Measurements from ENCODE around the gene GPR108.

GPR108 gene

GRCh38 chr19:6705931-6706632 lies 31.3 kb downstream of the GPR108 start:
- H3K36me3 ChIP-seq (ENCODE audit: insufficient read depth): no peaks in the 10 kb centered on the region
- H3K4me1 ChIP-seq (ENCODE audit: low read depth, poor library complexity, severe bottlenecking): no peaks in the 10 kb centered on the region
- no peak overlapping the region for H3K27ac ChIP-seq
- no peak for TF ChIP-seq CTCF (conservative IDR thresholded peaks at IDR 0.05; ENCODE audit: low read depth, low read length)
- peaks cover 30% of the 10 kb centered on the region for H3K27me3 ChIP-seq (ENCODE audit: insufficient read depth, low read depth)
- no peak overlapping the region for H2AFZ ChIP-seq (ENCODE audit: low read depth)
- H3K79me2 ChIP-seq (ENCODE audit: insufficient read depth, low read depth): no peaks in the 10 kb centered on the region
- no peak overlapping the region for H3K4me2 ChIP-seq
- no peaks in the 10 kb centered on the region for H4K20me1 ChIP-seq (ENCODE audit: insufficient read depth)
- no peak overlapping the region for H3K9ac ChIP-seq
- H3K4me3 ChIP-seq (IDR thresholded peaks at IDR 0.05; ENCODE audit: insufficient read depth, low read depth, low read length): no peak overlapping the region

GRCh38 chr19:6700586-6701316 lies 36.6 kb downstream of the GPR108 start:
- H3K9ac ChIP-seq: no peak overlapping the region
- no peaks in the 10 kb centered on the region for H3K4me1 ChIP-seq (ENCODE audit: low read depth, poor library complexity, severe bottlenecking)
- no peak for TF ChIP-seq CTCF (conservative IDR thresholded peaks at IDR 0.05; ENCODE audit: low read depth, low read length)
- H4K20me1 ChIP-seq (ENCODE audit: insufficient read depth): no peaks in the 10 kb centered on the region
- no peak overlapping the region for H2AFZ ChIP-seq (ENCODE audit: low read depth)
- H3K4me3 ChIP-seq (IDR thresholded peaks at IDR 0.05; ENCODE audit: insufficient read depth, low read depth, low read length): no peak overlapping the region
- no peaks in the 10 kb centered on the region for H3K36me3 ChIP-seq (ENCODE audit: insufficient read depth)
- no peaks in the 10 kb centered on the region for H3K79me2 ChIP-seq (ENCODE audit: insufficient read depth, low read depth)
- no peak overlapping the region for H3K4me2 ChIP-seq
- no peak overlapping the region for H3K27ac ChIP-seq
- H3K27me3 ChIP-seq (ENCODE audit: insufficient read depth, low read depth): no peaks in the 10 kb centered on the region; the same call in 1 of the 2 replicates

GRCh38 chr19:6699935-6700334 lies 37.4 kb downstream of the GPR108 start:
- Histone ChIP-seq H3K4me1 (ENCODE audit: low read depth, poor library complexity, severe bottlenecking) (no peaks in the 10 kb centered on the region), H3K27ac (no peak overlapping the region), H3K4me2 (no peak overlapping the region), H3K79me2 (ENCODE audit: insufficient read depth, low read depth) (no peaks in the 10 kb centered on the region), H3K27me3 (ENCODE audit: insufficient read depth, low read depth) (no peaks in the 10 kb centered on the region; the same call in 1 of the 2 replicates), H2AFZ (ENCODE audit: low read depth) (no peak overlapping the region), H4K20me1 (ENCODE audit: insufficient read depth) (no peaks in the 10 kb centered on the region), H3K4me3 (IDR thresholded peaks at IDR 0.05; ENCODE audit: insufficient read depth, low read depth, low read length) (no peak overlapping the region), H3K9ac (no peak overlapping the region), H3K36me3 (ENCODE audit: insufficient read depth) (no peaks in the 10 kb centered on the region)
- TF ChIP-seq CTCF (conservative IDR thresholded peaks at IDR 0.05; ENCODE audit: low read depth, low read length): no peak

GRCh38 chr19:6697291-6697690 lies 40.1 kb downstream of the GPR108 start:
- Histone ChIP-seq H3K79me2 (ENCODE audit: insufficient read depth, low read depth) (no peaks in the 10 kb centered on the region), H3K27ac (no peak overlapping the region), H3K27me3 (ENCODE audit: insufficient read depth, low read depth) (no peaks in the 10 kb centered on the region; the same call in 1 of the 2 replicates), H3K4me3 (IDR thresholded peaks at IDR 0.05; ENCODE audit: insufficient read depth, low read depth, low read length) (no peak overlapping the region), H3K4me1 (ENCODE audit: low read depth, poor library complexity, severe bottlenecking) (no peaks in the 10 kb centered on the region), H3K4me2 (no peak overlapping the region), H3K9ac (no peak overlapping the region), H4K20me1 (ENCODE audit: insufficient read depth) (no peaks in the 10 kb centered on the region), H3K36me3 (ENCODE audit: insufficient read depth) (no peaks in the 10 kb centered on the region), H2AFZ (ENCODE audit: low read depth) (no peak overlapping the region)
- TF ChIP-seq CTCF (conservative IDR thresholded peaks at IDR 0.05; ENCODE audit: low read depth, low read length): no peak

All from KMS-11 (cell line).